B cell (primary cell): Measurements from ENCODE around the gene TPRN. TPM values are rescaled to one million over a fixed set of nuclear protein-coding genes. Genes with fewer than 3 reads are reported as not detected.

ENCODE experiments used
- ATAC-seq: fragments of 200-7000 bp; cut with Tn5 transposase; one replicate; pipeline ENCODE4 v1.10.0; 2021; ENCODE audit warnings: low read depth, mild to moderate bottlenecking, moderate number of reproducible peaks, moderate library complexity
- CTCF ChIA-PET: fragments of 350-600 bp; sonication (Branson Sonifier 250); formaldehyde crosslinking; loops from one replicate; lab custom pipeline; 2021; ENCODE audit warnings: antibody characterized with exemption, inconsistent platforms; lab: Charles Lee
- POLR2A ChIA-PET: fragments of 350-600 bp; sonication (Branson Sonifier 250); formaldehyde crosslinking; loops from one replicate; lab custom pipeline; 2021; ENCODE audit warnings: antibody characterized with exemption; lab: Charles Lee
- DNase-seq: peaks from one replicate; pipeline ENCODE4 v3.0.0; 2013
- H2AFZ ChIP-seq: 2 replicates; pipeline ENCODE4 v1.6.1; 2012; ENCODE audit warnings: mild to moderate bottlenecking, low read depth, low read length; ENCODE audit not compliant: insufficient read depth, poor library complexity, severe bottlenecking
- H3K27ac ChIP-seq, 2 donors: 1 replicate in 1 of 2; 2 replicates in 1 of 2; pipeline ENCODE4 v1.5.1; 2012 to 2013; ENCODE audit warnings: low read length in 2 of 2, mild to moderate bottlenecking in 2 of 2, moderate library complexity in 1 of 2
- H3K27me3 ChIP-seq, 4 experiments: fragments of 200-600 bp in 1 of 4; sonication (generic) in 1 of 4; replicated peaks in 1 of 4; 1 replicate in 2 of 4; 2 replicates in 2 of 4; pipeline versions ENCODE4 v1.6.1 to v1.7.0; 2013 to 2016; ENCODE audit warnings: low read length in 3 of 4, mild to moderate bottlenecking in 2 of 4, mixed read lengths in 1 of 4, moderate library complexity in 1 of 4; ENCODE audit not compliant: insufficient read depth in 4 of 4, control insufficient read depth in 3 of 4; ENCODE audit errors: control extremely low read depth in 1 of 4
- H3K36me3 ChIP-seq, 2 experiments: replicated peaks in 1 of 2; 1 replicate in 1 of 2; 2 replicates in 1 of 2; pipeline versions ENCODE4 v1.6.1 to v1.7.1; 2013; ENCODE audit warnings: low read length in 1 of 2; ENCODE audit not compliant: insufficient read depth in 2 of 2, control insufficient read depth in 1 of 2; ENCODE audit errors: control extremely low read depth in 1 of 2, extremely low read depth in 1 of 2
- H3K4me1 ChIP-seq, 2 donors: fragments of 200-600 bp in 1 of 2; sonication (generic) in 1 of 2; 1 replicate in 1 of 2; 2 replicates in 1 of 2; pipeline versions ENCODE4 v1.5.1 to v1.6.1; 2013 to 2017; ENCODE audit warnings: low read length in 2 of 2; ENCODE audit not compliant: control insufficient read depth in 2 of 2, insufficient read depth in 2 of 2
- H3K4me2 ChIP-seq: replicated peaks from 2 replicates; pipeline ENCODE3; 2012; ENCODE audit warnings: mild to moderate bottlenecking, low read depth, low read length; ENCODE audit not compliant: poor library complexity, severe bottlenecking
- H3K4me3 ChIP-seq, 5 experiments: fragments of 200-600 bp in 1 of 5; sonication (generic) in 1 of 5; 1 replicate in 3 of 5; 2 replicates in 2 of 5; pipeline versions ENCODE4 v1.5.1 to v1.7.0; 2011 to 2016; ENCODE audit warnings: low read length in 4 of 5, mild to moderate bottlenecking in 4 of 5, low read depth in 2 of 5, control low read depth in 1 of 5, moderate library complexity in 1 of 5; ENCODE audit not compliant: insufficient read depth in 1 of 5; ENCODE audit errors: control extremely low read depth in 1 of 5, extremely low read depth in 1 of 5
- H3K79me2 ChIP-seq: fragments of 200-600 bp; sonication (generic); one replicate; pipeline ENCODE4 v1.6.0; 2016; ENCODE audit warnings: low read length; ENCODE audit not compliant: control insufficient read depth, insufficient read depth
- H3K9ac ChIP-seq: fragments of 200-600 bp; sonication (generic); 2 replicates; pipeline ENCODE4 v1.6.1; 2017; ENCODE audit warnings: mild to moderate bottlenecking, low read length, moderate library complexity
- H3K9me3 ChIP-seq, 3 donors: one replicate each; pipeline versions ENCODE4 v1.6.1 to v1.7.1; 2013; ENCODE audit warnings: low read length in 2 of 3; ENCODE audit not compliant: control insufficient read depth in 2 of 3, insufficient read depth in 1 of 3; ENCODE audit errors: control extremely low read depth in 1 of 3
- H4K20me1 ChIP-seq: 2 replicates; pipeline ENCODE4 v1.6.0; 2012; ENCODE audit warnings: mild to moderate bottlenecking, low read length; ENCODE audit not compliant: insufficient read depth, control insufficient read depth, poor library complexity, severe bottlenecking
- H3K27ac Mint-ChIP-seq: one replicate; pipeline ENCODE4 v1.8.0; 2021; ENCODE audit warnings: mixed read lengths
- H3K27me3 Mint-ChIP-seq: one replicate; pipeline ENCODE4 v1.8.0; 2021; ENCODE audit warnings: mixed read lengths
- H3K4me1 Mint-ChIP-seq: one replicate; pipeline ENCODE4 v1.8.0; 2021; ENCODE audit warnings: mixed read lengths
- H3K4me3 Mint-ChIP-seq: one replicate; pipeline ENCODE4 v1.8.0; 2021; ENCODE audit warnings: mixed read lengths
- H3K9me3 Mint-ChIP-seq: one replicate; pipeline ENCODE4 v1.8.0; 2022; ENCODE audit warnings: mixed read lengths; ENCODE audit not compliant: insufficient read depth
- CTCF ChIP-seq: fragments of 200-600 bp; IDR thresholded peaks from one replicate; pipeline ENCODE4 v1.8.0; 2022; ENCODE audit warnings: antibody characterized with exemption, mild to moderate bottlenecking
- EZH2 ChIP-seq: IDR thresholded peaks from 2 replicates; pipeline ENCODE4 v1.6.1; 2012; ENCODE audit warnings: borderline replicate concordance, low read depth, mild to moderate bottlenecking, moderate library complexity, low read length; ENCODE audit not compliant: insufficient read depth, poor library complexity, severe bottlenecking
- WGBS: methylation state at CpG from one replicate; pipeline ENCODE4 v1.1.5; 2013; ENCODE audit warnings: missing lambda C conversion rate; ENCODE audit not compliant: insufficient coverage; 5-methylcytosine and 5-hydroxymethylcytosine counted together
- intact Hi-C: fragments of 100-400 bp; cut with micrococcal nuclease; formaldehyde crosslinking; loops from one replicate; pipeline ENCODE4 v1.10.0; 2022
- polyA plus RNA-seq: library from polyadenylated mRNA; depleted of rRNA; stranded (reverse); fragments of >200 nt; gene quantifications from 2 replicates; pipeline ENCODE4 v1.2.3, GENCODE V29; 2012
- total RNA-seq, 2 donors: library from RNA; stranded (reverse); fragments of 120-200 nt in 1 of 2; gene quantifications; 1 replicate in 1 of 2; 2 replicates in 1 of 2; pipeline versions ENCODE4 v1.2.3 to v1.2.4, GENCODE V29; 2013 to 2022

TPRN gene
- total and polyA plus RNA-seq, 2 donors (not counting 1 experiment from before 2014, with no cell fraction given): 5.7 to 16.3 TPM

GRCh38 chr9:137147793-137148160, 52.8 kb downstream of the TPRN start:
- no peaks in the 10 kb centered on the region for H3K9me3 Mint-ChIP-seq

More at GRCh38 chr9:137147793-137148160, 52.8 kb downstream of the TPRN start:
- no peak overlapping the region for H3K4me2 ChIP-seq
- ChIA-PET POLR2A (no interaction called here), CTCF (no interaction called here)
- H3K27ac ChIP-seq: no peak overlapping the region
- no peak overlapping the region for H3K4me3 ChIP-seq
- ATAC-seq: no peak
- 55% methylated on average over 7 of the region's 24 CpGs for WGBS
- H3K36me3 ChIP-seq: no peaks in the 10 kb centered on the region
- no peak for DNase-seq
- no peaks in the 10 kb centered on the region for H4K20me1 ChIP-seq
- H3K9me3 ChIP-seq: peaks cover 0 to 25% (median 0%) of the 10 kb centered on the region in 3 donors
- H3K9ac ChIP-seq: no peak overlapping the region
- H3K27ac Mint-ChIP-seq: no peak overlapping the region
- H3K4me1 Mint-ChIP-seq: peaks cover 7% of the 10 kb centered on the region
- H3K27me3 Mint-ChIP-seq: peaks cover 16% of the 10 kb centered on the region
- H3K79me2 ChIP-seq: no peaks in the 10 kb centered on the region
- H3K27me3 ChIP-seq: peaks cover 0 to 26% (median 0%) of the 10 kb centered on the region in 4 experiments
- intact Hi-C loops: no loop called here
- H3K4me3 Mint-ChIP-seq: no peak overlapping the region
- no peak overlapping the region for H2AFZ ChIP-seq
- H3K4me1 ChIP-seq: peaks cover 0 to 13% of the 10 kb centered on the region in 2 donors
- no peak for TF ChIP-seq EZH2
- no peak for TF ChIP-seq CTCF
